ENCODE results near the gene MAPKAP1.

Gene MAPKAP1

GRCh38 chr9:125564631-125565030 lies 142.4 kb downstream of the MAPKAP1 start:
- peak; percentile 84 for DNase-seq (ENCODE audit: low read depth)

DNA sequence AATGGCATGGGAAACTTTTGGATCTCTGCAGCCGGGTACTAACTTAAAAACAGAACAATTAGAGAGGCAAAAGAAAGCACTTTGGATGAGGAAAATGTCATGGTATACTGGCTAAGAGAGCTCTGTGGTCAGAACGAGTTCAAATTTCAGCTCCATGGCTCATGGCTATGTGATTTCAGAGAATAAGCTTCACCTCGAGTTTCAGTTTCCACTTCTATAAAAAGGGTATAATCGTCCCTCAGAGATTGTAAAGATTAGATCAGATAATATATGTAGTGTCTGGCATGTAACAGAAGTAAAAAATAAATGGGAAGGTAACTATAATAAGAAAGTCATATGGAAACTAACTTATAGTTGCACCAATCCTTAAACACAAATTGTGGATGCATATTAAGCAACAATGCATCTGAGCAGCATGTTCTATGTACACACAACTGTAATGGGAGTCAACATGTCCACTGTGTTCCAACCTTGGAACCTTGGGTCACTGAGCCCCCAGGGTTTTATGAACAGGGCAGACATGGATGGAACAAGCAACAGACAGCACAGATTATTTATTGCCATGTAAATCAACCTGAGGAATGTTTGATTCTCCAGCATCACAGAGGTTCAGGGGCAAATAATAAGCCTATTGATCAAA lies 145.4 kb downstream of the MAPKAP1 start:
- DNase-seq (ENCODE audit: low read depth), result no peak

GRCh38 chr9:125559894-125560293 lies 147.1 kb downstream of the MAPKAP1 start:
- DNase-seq (ENCODE audit: low read depth), result no peak

DNA sequence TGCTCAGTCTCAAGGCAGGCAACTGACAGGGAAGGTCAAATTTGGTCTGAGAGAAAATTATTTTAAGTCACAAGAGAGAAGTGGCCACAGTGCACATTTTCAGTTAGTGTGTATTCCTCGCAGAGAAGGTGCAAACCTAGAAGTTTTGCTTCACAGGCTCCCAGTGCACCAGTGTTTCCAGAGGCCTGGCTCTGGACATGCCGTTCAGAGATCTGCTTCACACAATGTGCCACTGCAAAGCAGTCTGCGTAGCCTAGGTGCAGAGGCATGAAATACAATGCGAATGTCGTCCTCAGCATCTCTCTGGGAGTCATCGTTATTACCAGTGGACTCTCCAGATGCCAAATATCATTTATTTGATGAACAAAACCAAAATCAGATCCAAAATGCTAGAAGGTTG lies 147.8 kb downstream of the MAPKAP1 start:
- no peak for DNase-seq (ENCODE audit: low read depth)

- peak; percentile 79 for DNase-seq (ENCODE audit: low read depth)
Observed at GRCh38 chr9:125558453-125559092, 148.4 kb downstream of the MAPKAP1 start.

DNA sequence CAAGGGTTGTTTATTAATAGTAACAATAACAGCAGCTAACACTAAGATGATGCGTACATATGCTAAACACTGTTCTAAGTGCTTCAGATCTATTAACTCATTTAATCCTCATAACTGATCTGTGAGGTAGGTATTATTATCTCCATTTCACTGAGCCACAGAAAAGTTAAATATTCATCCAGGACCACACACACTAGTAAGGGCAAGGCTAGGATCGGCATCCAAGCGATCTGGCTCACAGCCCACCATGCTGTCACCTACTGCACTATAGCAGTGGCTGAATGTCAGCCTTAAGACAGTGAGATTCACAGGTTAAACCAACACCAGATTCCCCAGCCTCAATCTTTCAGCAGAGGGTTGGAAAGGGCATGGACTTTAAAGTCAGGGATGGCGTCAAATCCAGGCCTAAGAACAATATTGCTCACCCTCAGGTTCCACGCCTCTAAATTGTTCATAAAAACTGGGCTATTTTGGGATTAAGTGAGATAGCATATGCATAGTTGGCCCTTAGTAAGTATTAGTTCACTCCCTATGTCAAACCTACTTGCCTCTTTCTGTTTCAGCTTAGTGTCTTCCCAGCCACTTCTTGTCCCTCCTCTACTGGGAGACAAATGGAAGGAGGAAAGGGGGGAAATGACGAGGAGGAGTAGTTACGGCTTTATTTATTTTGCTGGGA lies 150.8 kb downstream of the MAPKAP1 start:
- no peak for DNase-seq (ENCODE audit: low read depth)

GRCh38 chr9:125554726-125555125 lies 152.3 kb downstream of the MAPKAP1 start:
- no peak for DNase-seq (ENCODE audit: low read depth)

DNA sequence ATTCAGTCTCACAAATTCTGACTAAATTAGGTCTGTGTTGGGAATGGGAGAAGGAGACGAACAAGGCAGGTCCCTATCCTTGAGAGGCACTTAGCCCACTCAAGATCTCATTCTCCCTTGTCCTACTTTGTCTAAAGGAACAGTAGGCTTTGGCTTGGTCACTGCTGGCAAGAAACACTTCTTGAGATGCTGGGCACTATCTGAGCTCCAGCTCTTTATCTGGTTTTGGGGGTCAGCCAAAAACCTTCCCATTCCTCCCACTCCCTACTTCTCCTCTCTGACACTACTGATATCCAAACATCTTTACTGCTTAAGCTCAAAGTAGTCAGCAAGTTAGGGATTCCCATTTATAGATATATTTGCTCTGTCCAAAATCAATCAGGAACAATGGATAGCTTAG lies 155.2 kb downstream of the MAPKAP1 start:
- peak; percentile 59 for DNase-seq (ENCODE audit: low read depth)

DNA sequence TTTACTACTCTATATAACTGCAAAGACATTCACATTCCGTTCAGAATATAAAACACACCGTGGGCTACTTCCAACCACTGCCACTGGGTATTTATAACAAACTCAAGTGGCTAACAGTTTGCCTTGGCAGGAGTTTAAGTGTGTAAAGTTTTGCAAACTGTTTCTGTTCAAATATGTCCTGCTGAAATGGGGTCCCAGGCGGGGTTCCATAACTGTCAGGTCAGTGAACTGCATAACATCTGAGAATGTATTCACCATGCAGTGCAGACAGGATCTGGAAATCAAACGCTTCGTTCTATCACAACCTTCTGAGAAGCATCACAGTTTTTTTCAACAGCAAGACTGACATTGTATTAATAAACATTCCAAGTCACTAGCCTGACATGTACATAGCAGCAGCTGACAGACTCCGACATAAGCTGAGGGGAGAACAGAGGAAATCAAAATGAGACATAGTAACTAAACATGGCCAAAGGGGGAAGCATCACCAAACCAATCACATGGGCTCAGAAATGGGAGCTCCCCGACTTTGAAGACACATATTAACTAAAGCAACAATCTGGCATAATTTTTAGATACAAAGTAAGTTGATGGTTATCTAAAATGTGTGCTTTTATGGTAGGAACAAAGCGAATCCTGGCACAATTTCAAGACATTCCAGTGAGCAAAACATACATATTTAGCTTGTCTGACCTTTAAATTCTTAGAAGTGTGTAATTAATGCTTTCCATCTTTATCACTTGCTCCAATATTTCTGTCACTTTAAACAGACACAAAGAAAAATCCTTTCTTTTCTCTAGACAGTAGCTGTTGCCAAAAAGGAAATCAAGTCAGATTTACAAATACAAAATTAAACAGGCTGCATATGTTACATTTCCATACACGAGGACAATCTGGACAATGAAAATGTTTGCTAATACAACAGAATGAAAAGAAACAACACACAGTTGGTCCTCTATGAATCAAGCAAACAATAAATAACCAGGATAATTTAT lies 156.8 kb downstream of the MAPKAP1 start:
- peak; percentile 57 for DNase-seq (ENCODE audit: low read depth)

DNA sequence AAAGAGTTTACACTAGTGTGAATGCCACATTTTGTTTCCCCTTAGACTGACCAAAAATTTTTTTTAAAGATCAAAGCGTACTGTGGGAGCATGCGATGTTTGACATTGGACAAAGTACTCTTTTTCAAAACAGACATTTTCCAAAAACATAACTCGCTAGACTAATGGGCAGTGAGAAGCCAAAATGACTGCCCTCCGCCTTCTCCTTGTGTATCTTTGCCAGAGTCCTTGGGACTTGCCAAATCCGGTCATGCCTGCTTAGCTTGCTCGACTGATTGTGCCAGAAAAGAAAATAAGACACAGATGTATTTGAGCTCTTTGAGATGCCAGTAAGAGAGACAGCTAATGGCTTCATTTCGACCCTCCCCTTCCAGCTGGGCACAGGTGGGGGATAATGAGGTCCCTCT lies 157.5 kb downstream of the MAPKAP1 start:
- no peak for DNase-seq (ENCODE audit: low read depth)

DNA sequence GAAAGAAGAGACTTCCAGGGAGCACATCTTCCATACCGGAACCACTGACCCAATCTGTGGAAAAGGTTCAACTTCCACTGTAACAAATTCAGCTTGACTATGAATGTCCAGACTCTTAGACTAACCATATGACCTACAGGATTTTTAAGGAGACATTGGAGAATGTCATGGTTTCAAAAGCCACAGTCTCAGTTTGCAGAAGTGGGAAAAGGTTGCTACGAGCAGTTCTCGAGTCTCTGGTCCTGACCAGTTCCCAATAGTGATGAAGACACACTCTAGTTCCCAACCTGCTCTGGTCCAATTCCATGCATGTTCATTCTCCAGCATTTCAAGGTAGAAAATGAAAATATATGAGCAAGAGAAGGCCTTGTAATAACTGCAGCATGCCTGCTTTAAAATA lies 158.0 kb downstream of the MAPKAP1 start:
- DNase-seq (ENCODE audit: low read depth), result no peak

DNA sequence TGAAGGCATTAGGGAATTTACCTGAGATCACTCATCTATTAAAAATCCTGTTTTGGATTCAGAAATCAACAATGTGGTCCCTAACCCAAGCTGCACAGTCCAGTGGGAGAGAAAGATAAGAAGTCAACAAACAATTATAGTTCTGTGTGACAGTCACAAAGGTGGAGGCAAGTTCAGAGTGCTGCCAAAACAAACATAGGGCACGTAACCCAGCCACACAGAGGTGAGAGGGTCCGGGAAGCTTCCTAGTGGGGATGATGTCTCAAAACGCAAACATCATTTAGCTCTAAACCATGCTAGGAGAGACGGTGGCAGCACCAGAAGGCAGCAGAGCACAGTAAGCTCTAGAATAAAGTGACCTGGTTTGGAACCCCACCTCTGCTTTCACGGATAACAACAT lies 158.9 kb downstream of the MAPKAP1 start:
- DNase-seq (ENCODE audit: low read depth), result no peak

DNA sequence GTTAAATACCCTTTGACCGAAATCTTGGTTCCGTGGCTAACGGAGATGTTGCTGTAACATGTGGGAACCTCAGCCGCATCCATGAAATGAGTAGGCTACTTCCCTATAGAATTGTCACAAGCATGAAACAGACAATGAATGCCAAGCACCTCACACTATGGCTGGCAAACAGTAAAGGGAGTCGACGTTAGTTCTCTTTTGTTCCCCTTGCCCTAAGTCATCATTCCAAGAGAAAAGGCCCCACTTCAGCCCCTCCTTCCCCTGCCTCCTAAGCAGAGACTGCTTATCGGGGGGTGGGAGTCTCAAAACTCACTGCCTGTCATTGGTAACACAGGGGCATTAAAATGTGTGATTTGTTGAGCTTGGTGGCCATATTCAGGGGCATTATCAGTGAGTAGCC lies 159.6 kb downstream of the MAPKAP1 start:
- DNase-seq (ENCODE audit: low read depth), result no peak

DNA sequence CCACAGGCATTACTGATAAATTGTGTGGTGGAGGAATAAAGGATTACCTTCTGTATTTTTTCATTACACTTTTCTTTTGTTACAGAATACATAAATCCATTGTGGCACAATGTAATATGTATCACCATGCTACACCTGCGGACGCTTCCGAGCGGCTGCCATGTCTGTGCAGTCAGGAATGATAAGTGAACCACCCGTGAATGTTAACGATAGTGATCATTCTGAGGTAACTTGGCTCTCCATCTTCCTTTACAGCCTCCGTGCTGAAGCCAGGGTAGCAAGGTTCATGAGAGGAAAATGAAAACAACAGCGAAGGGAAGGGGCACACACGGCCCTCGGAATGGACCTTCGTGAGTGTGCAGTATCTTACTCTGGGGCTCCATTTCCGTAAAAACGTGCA lies 161.2 kb downstream of the MAPKAP1 start:
- DNase-seq (ENCODE audit: low read depth), result no peak

- DNase-seq (ENCODE audit: low read depth), result no peak
Observed at GRCh38 chr9:125544988-125545651, 161.9 kb downstream of the MAPKAP1 start.

DNA sequence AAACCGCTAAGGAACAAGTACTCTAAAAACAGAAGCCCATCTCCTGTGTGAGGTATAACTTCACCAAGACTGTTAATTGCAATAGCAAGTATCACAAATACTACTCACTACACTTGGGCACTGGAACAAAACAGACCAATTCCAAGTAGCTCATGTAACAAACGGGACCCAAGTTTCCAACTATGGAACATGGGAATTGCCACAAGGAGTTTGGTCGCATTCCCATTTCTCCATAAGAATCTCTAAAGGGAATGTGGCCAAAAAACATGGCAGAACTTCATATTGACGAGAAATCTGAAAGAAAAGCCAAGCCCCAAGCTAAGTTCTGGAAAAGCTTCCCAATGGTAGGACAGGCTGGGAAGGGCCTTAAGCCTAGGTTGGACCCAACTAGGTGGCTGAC lies 162.5 kb downstream of the MAPKAP1 start:
- DNase-seq (ENCODE audit: low read depth), result no peak

DNA sequence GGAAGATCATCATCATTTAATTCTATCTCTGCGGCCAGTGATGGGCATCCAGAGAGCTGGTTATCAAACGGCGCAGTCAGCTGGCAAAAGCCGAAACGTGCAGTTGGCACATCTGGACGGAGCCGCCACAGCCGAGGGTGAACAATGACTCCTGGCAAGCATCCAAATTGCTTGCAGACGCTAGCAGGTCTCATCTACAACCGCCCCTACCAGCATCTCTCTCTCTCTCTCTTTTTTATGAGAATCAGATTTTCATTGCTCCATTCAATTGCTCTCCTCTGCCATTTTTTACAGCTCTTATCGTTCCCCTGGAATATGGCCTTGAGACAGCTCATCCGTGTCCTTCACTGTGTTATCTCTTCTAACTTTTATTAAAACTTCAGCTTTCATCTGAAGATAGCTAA lies 165.2 kb downstream of the MAPKAP1 start:
- no peak for DNase-seq (ENCODE audit: low read depth)

- DNase-seq (ENCODE audit: low read depth), result no peak
Observed at GRCh38 chr9:125540497-125540896, 166.5 kb downstream of the MAPKAP1 start.

- DNase-seq (ENCODE audit: low read depth), result peak; percentile 90
Observed at GRCh38 chr9:125538092-125538473, 168.9 kb downstream of the MAPKAP1 start.

DNA sequence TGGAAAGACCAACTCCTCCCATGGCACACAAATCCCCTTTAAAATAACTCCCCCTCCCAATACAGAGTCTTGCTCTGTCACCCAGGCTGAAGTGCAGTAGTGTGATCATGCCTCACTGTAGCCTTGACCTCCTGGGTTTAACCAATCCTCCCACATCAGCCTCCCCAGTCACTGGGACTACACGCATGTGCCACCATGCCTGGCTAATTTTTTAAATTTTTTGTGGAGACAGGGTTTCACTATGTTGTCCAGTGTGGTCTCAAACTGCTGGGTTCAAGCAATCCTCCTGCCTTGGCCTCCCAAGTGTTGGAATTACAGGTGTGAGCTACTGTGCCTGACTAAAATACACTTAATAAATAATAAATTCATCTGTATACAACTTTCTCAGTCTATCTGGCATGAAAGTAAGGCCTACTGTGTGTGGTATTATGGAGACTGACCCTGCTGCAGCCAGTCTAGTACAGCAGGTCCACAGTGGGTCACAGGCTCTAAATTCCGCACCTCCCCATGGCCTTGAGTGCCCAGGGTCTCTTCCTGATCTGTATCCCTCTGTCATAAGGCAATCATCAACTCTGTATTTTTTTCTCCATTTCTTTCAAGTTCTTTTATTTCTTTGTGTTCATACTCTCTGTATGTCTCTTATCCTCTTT lies 169.4 kb downstream of the MAPKAP1 start:
- no peak for DNase-seq (ENCODE audit: low read depth)

DNA sequence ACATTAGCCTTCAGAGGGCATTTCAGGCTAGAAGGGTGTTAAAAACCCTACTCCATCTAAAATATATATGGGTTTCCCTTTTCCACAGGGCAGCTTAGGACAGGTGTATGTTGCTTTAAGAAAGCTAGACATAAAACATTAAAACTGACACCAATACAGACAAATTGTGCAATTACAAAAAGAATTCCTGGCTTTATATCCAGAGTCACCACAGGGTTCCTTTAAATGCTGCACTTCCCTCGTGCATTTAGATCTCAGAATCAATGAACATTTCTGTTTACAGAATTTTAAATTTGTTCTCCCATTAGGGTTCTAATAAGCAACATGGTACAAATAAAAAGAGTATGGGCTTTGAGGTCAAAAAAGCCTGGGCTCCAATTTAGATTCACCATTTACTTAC lies 170.2 kb downstream of the MAPKAP1 start:
- peak; percentile 42 for DNase-seq (ENCODE audit: low read depth)

Data from amniotic epithelial cell (primary cell).